DND-41 (cell line): ENCODE data around the gene LRG1.

ENCODE experiments used
- EZH2 ChIP-seq: IDR thresholded peaks from 3 replicates; pipeline ENCODE4 v1.6.1; 2012; ENCODE audit warnings: borderline replicate concordance, low read depth, mild to moderate bottlenecking, moderate library complexity, low read length, inconsistent platforms; ENCODE audit not compliant: severe bottlenecking
- TF ChIP-seq, protein P1 (sequence below): IDR thresholded peaks from 2 replicates; pipeline ENCODE4 v1.5.1; 2012; ENCODE audit warnings: borderline replicate concordance, low read length, moderate library complexity, mild to moderate bottlenecking; ENCODE audit not compliant: poor library complexity, severe bottlenecking; ENCODE audit errors: extremely low read depth

DNA sequence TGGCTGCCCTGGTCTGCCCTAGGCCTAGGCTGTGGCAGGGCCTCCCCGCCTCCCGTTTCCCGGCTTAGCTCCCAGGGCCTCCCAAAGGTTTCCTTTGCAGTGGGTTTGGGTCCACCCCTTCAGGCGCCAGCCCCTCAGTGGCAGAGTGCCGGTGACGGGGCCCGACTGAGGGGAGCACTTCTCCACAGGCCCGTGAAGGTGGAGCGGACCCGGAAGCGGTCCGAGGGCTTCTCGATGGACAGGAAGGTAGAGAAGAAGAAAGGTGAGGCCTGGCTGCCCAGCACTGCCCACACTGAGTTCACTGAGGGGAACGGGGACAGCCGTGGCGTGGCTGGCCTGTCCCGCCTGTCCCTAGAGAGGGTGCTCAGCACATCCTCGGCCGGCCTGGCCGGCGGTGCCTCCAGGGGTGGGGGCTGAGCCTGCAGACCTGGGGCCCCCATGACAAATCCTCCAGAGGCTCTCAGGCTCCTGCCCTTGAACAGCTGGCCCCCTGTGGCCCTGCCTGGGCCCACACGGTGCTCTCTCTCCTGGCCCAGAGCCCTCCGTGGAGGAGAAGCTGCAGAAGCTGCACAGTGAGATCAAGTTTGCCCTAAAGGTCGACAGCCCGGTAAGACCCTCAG, 42.0 kb downstream of the LRG1 start:
- TF ChIP-seq EZH2: no peak
- TF ChIP-seq, protein P1, sequence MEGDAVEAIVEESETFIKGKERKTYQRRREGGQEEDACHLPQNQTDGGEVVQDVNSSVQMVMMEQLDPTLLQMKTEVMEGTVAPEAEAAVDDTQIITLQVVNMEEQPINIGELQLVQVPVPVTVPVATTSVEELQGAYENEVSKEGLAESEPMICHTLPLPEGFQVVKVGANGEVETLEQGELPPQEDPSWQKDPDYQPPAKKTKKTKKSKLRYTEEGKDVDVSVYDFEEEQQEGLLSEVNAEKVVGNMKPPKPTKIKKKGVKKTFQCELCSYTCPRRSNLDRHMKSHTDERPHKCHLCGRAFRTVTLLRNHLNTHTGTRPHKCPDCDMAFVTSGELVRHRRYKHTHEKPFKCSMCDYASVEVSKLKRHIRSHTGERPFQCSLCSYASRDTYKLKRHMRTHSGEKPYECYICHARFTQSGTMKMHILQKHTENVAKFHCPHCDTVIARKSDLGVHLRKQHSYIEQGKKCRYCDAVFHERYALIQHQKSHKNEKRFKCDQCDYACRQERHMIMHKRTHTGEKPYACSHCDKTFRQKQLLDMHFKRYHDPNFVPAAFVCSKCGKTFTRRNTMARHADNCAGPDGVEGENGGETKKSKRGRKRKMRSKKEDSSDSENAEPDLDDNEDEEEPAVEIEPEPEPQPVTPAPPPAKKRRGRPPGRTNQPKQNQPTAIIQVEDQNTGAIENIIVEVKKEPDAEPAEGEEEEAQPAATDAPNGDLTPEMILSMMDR: no peak
